NCI-H345 treated with DMSO at 0.1 percent for 48 hours (cell line): ENCODE results near the gene TEKT3.

Experiments
- DNase-seq: peaks from one replicate; lab custom pipeline; 2025; ENCODE audit not compliant: unreplicated experiment; lab: John Stamatoyannopoulos, UW

Gene TEKT3

DNA sequence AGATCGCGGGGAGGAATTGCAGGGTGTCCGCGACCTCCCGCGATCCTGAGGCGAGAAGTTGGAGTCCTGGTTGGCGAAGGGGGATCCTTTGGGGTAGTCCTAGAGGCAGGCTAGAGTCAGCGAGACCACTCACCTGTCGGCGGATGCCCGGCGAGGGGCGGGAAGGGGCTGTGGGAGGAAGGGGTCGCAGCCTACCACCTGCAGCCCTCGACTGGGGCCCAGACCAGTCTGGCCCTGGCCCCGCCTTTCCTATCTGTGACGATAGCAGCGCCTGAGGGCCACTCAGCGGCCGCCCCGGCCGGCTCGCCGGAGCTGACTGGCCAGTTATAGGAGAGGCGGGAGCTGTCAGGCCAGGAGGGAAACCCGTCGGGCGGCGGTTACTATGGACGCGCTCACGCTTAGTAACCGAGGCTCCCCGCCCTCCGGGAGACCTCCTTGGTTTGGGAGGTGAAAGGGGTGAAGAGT, at the start of gene TEKT3:
TEKT3 (minus strand) TSS at position 213 of the 465 bp plus-strand sequence. CDS start 10,012 bp downstream, outside the sequence.
- DNase-seq: peak; percentile 0

DNA sequence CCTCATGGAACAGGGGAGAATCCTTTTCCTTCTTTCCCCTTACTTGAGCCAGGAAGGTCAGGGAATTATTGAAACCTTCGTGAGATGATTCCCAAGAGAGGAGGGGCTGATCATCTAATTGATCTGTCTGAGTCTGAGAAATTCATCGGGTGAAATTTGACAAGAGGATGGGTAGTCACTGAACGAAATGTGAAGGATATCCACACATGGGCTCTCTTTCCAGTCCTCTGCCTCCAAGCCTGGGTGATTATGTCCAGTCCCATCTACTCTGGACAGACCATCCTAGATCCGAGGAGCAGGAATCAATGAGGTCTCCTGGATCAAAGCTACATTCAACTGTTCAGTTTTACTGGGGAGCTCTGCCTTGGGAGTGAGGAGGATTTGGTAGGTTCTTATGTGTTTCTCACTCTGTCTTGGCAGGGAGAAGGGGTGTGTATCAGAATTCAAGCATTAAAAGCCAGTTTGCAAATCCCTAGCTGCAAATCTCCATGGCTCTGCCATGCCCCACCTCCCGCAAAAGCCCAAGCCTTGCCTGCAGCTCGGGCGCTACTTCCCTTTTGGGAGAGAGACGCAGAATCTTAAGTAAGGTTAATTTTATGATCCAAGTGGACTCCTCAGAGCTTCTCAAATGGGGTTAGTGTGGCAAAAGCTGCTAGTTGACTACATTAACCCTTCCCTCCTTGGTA, 47.1 kb upstream of the TEKT3 start:
- DNase-seq: no peak

DNA sequence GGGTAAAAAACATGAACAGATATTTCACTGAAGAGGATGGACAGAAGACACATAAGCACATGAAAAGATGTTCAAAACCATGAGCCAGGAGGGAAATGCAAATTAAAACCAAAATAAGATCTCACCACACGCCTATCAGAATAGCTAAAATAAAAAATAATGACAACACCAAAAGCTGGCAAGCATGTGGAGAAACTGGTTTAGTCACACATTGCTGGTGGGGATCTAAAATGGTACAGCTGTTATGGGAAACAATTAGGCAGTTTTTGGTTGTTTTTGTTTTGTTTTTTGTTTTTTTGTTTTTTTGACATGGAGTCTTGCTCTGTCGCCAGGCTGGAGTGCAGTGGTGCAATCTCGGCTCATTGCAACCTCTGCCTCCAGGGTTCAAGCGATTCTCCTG, 44.7 kb upstream of the TEKT3 start:
- no peak for DNase-seq

DNA sequence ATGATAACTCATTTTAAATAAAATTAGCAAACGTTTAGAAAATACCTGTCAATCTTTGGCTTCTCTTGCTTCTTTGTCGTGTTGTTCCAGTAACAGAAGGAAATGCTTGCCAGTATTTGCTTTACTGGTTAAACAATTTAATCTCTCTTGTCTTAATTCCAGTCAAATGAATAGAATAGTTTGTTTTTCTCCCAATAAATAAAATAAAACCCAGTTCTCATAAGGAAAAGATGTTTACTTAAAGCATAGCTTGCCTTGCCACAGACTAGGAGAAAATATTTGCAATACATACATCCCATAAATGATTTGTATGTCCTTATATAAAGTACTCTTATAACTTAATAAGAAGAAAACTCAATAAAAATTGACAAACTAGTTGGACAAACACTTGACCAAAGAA, 43.9 kb upstream of the TEKT3 start:
- DNase-seq: no peak

DNA sequence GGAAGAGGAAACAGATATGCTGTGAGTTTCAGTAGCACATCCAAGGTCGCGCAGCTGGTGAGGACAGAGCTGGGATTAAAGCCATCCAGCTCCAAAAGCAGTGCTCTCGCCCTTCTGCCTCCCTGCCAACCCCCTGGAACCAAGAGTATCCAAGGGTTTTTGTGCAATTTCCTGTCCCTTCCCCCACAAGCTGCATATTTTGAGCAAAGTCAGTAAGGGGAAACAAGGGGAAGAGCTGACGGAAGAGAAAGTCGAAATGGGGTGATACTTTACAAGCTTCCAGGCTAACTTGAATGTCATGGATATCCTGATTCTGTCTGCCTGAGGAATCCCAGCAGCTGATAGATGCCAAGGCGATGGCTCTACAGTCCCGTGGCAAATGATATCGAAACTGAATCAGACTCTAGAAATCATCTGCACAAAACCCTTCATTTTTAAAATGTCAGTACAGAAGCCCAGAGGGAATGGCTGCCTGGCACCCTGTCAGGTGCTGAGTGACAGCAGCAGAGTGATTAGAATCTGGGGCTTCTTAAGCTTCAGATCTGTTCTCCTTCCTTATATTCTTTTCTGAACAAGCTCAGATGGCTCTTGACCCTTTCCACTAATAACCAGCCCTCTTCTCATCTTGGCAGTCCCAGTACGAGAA, 42.9 kb upstream of the TEKT3 start:
- DNase-seq: no peak

DNA sequence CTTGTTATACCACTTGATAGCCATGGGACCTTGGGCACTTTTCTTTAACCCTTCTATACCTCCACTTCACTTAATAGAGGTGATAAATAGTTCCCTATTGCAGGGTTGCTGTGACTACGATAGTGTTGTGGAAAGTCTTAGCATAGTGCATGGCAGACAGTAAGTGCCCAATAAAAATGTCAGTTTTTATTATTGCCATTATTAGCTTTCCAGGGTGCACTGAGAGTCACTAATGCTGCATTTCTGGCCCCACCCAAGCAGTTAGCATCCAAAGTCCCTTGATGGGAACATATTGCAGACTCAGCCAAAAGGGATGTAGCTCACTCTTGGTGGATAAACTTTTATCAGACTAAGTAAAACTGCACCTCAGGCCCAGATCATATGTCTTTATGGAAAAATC, 41.5 kb upstream of the TEKT3 start:
- no peak for DNase-seq

DNA sequence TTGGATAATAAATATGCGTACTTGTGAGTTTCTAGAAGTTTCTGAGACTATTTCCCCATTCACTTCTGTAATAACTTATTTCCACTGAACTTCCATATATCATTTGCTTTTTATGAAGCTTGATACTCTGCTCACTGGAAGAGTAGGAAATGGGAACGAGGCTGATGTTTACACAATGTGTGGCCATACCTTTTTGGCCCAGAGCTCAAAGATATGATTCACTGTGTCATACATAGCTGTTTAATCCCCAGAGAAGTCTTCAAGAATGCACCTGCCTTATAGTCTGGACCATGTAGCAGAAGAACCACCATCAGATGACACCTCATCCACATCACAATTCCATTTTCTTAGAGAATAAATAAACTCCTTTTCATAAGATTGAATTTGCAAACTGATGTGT, 40.3 kb upstream of the TEKT3 start:
- DNase-seq: no peak

DNA sequence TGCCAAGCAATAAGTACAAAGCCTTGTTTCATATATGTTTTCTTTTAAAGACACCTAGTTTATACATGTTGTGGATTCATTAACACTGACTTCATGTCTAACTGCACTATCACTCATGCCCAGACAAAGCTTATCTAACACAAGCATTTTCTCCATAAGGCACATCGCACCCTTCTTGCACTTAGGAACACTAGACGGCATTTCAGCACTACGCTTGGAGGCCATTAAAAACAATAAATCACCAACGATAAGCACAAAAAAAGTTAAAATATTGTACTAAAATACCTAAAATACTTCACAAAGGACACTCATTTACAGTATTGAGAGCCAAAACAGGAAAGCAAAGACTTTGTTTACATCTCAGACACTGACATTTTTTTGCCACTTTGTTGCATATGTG, 39.0 kb upstream of the TEKT3 start:
- DNase-seq: no peak

DNA sequence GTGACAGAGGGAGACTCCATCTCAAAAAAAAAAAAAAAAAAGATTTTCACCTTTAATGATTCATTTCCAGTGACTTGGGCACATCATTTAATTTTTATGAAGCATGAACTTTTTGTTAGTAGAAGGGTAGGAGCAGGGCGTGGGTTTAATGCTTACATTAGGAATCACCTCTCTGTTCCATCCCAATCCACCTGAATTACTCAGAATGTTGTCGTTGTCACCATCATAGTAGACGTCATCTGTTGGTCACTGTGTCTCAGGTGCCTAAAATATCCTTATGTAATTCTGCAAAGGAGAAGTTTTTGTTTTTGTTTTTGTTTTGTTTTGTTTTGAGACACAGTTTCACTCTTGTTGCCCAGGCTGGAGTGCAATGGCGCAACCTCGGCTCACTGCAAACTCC, 38.3 kb upstream of the TEKT3 start:
- no peak for DNase-seq

DNA sequence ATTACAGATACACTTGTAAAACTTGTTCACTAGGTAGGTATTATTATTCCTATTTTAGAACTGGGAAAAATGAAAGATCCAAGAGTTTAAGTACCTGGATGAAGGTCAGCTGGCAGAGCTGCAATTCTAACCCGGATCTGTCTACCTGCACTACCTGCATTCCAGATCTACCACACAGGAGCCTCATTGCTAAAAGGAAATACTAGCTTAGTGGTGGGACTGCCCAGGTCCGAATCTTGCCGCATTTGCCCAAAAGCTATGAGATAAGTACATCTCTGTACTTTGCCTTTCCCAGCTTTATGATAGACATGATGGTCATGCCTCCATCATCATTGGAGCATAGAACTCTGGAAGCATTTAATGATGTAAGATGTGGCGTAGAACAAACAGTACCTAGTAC, 36.8 kb upstream of the TEKT3 start:
- no peak for DNase-seq

DNA sequence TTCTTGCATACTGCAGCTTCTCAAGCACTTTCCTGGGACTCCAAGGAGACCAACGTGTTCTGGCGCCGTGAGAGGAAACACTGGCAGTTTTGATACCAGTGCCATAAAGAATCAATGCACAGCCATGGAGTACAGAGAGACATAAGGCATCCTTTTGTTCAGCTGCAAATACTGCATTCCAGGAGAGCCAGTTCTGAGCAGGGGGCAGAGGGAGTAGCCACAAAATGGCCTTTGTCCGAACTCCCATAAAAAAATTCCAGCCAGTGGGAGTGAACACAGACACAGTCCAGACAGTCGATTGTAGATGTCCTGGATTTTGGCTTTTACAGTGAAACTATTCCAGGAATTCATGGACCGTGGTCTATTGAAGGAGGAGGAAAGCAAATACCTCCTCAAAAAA, 36.2 kb upstream of the TEKT3 start:
- no peak for DNase-seq

DNA sequence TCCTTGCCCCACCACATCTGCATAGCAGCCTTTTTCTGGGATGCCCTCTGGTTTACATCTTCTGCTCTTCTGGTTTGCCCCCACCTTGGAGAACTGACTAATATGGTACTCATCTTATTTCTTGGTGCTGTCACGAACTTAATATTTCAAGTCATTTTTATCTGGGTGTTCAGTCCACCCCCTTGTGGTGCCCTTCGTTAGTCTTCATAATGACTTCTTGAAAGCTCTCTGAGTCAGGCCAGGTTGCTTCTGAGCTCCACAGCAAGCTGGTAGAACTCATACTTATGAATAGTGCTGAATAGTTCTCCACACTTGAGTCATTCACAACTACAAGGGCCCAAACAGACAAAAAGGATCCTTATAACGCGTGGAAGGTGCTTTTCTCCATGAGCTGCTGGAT, 35.8 kb upstream of the TEKT3 start:
- DNase-seq: no peak

DNA sequence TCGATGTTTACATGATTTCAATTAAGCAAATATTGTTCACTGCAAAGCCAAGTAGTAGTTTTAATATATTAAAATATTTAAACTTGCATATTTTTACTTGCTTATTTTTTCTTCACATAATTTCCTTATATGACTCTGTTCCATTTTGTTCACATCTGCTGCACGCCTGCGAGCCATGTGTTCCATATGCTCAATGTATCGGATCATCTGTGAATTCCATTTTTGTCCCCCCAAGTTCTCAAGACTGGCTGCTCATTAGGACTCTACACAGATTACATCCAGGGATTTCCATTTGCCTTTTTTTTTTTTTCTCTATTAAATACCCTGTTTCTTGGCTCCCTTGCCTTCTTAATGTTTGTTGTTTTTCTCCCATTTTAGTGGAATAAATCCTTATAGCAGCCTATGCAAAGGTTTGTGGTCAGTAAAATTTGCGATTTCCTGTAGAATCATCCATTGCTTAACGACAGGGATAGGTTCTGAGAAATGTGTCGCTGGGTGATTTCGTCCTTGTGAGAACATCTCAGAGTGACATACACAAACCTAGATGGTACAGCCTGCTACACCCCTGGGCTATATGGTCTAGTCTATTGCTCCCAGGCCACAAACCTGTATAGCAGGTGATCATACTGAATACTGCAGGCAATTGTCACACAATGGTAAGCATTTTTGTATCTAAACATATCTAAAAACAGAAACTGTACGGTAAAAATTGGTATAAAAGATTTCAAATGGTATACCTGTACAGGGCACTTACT, 30.2 kb upstream of the TEKT3 start:
- DNase-seq: no peak

DNA sequence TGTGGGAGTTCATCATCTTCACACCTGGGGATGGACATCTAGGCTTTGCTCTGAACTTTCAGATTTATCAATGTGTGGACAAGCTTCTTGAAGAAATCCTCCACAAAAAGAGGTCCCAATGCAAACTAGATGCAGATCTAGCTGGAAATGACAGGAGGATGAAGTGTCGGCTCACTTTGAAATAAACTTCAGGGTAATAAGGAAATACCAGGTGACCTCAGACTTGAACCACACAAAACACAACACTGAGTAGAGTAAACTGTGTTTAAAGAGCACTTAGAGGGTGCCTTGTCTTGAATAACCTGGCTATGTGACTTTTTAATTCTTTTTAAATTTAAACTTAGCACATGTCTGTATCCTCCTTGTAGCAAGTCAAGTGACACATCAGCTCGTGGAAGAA, 27.2 kb upstream of the TEKT3 start:
- DNase-seq: no peak

DNA sequence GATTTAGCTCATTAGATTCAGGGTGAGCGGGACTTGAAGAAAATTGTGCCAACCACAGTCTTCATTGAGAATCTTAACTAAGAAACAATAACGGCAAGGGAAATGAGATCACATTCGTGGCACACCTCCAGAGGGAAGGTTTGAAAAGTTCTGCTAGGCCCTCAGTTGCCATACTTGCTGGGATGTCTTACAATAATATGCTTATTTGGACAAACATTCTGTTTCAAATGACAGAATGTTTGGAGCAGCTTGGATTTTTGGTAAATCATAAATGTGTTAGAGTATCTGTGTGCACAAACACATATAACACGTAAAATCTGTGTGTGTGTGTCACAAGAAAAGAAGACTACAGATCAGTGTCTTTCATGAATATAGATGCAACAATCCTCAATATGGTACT, 24.6 kb upstream of the TEKT3 start:
- no peak for DNase-seq

DNA sequence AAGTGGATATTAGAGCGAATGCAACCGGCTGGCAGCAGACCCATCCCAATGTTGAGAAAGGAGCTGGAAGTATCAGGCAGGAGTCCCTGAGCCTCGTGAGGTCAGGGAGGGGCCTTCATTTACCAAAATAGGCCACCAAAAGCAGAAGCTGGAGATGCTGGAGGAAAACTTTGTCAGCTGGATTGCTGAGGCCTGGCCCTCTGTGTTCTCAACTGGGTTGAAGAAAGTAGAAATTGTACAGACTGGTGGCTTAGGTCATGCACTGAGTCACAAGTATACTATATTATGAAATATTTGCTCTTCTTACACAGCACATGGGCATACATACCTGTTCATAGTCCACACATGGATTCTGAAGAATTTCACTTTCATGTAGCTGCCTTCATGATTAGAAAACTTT, 23.2 kb upstream of the TEKT3 start:
- DNase-seq: no peak

DNA sequence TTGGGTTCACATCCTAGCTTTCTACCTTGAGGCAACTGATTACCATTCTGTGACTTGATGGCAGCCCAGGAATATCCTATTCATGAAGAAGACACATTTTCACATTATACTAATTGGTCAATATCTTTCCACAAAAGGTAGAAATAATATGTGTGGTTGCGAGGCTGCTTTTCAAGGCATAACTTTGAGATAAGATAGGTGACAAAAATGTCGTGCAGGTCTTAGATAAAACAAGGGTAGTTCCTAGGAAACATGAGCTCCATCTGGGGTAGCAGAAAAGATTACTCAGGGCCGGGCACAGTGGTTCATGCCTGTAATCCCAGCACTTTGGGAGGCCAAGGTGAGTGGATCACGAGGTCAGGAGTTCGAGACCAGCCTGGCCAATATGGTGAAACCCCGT, 22.3 kb upstream of the TEKT3 start:
- no peak for DNase-seq

DNA sequence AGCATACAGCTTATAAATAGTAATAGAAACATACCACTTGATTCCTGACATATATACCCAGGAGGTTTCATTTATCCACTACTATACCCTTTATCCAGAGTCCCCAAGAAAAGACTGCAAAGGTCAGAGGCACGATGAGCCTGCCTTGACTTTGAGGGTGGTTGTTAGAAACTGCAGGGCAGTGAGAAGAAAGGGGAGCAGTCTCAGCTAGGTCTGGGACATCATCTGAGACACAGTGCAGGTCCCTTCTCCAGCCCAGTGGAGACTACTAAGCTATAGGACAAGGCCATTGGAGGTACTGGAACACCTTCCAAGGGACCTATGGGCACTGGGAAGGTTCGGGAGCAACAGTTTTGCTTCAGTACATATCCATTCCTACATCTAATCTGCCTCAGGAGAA, 20.2 kb upstream of the TEKT3 start:
- DNase-seq: no peak

DNA sequence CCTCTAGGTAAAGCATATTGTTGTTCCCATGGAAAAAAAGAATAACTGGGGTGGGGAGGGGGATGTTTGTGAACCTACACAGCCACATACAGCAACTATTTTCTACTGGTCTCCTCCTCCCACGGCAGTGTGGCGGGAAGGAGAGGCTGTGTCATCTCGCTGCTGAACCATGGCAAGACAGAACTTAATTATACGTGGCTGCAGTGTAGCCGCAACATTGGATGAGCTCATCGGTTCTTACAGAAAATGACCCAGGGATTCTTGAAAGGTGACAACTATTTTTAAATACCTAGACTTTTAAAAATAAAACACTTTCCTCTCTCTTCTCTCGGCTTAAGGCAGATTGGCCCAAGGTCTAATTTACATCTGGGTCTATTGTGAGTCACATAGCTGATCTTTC, 19.8 kb upstream of the TEKT3 start:
- DNase-seq: no peak

DNA sequence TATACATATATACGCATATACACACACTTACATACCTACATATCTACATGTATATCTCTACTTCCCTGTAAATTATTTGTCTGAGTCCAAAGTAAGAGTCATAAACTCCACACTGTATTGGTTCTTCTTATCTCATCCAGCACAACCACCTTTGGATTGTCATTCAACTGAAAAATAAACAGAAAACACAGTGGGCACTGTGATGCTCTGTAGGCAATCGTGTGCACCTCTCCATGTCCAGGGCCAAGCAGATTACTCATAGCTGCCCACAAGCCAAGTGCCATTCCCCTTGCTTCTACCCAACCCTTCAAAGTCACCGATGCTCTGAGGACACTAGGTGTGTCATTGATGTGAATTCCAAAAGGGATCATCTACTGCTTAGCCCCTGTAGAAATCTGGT, 12.9 kb upstream of the TEKT3 start:
- DNase-seq: no peak

DNA sequence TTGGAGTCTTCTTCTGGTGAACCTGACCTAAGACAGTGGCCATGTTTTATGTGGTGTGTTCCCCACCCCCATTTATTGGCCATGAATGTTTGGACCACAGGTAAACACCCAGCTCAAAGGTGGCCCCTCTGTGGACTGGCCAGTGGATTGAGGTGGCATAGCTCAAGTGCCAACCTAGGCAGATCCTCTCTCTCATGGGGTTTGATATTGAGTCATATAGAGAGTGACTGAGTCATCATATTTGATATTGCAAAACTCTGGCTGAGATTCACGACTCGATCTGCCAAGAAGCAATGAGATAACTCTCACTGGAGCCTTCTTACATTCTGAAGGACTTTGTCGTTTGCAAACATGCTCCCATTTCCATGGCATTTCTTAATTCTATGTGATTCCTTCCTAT, 10.5 kb upstream of the TEKT3 start:
- DNase-seq: no peak

DNA sequence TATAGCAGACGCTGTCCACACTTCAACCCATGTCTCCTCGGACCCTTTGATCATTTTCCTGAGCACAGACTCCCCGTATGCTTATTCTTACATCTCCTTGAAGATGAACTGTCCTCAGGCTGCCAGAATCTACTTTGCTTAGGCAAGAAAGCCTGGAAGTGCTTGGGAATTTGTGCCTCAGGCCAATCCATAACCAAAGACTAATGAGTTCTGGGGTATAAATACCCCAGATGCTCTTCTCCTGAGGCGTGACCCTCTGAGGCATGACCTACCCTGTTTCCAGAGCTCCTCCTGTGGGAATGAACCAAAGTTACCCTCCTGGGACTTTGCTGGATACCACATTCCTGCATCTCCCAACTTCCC, 10.1 kb upstream of the TEKT3 start:
- no peak for DNase-seq
